HG03457 (cell line): Measurements from ENCODE around the gene TTYH1.
"Not testable (repeated sequence)": the region's sequence is repeated elsewhere in the genome, so short reads cannot be mapped to it uniquely, and the experiment has no call there.

Experiments used
- ATAC-seq: cut with Tn5 transposase; IDR thresholded peaks from one replicate; pipeline ENCODE4 v1.9.1; 2021; ENCODE audit warnings: moderate number of reproducible peaks; ENCODE audit not compliant: unreplicated experiment

TTYH1 gene

GRCh38 chr19:54415208-54415900 lies at the start of gene TTYH1:
Gene TTYH1 (plus strand): TSS chr19:54415464. CDS start chr19:54415553, 89 bp downstream.
- no peak for ATAC-seq

GRCh38 chr19:54365798-54366197 lies 49.5 kb upstream of the TTYH1 start:
- ATAC-seq: not testable (repeated sequence)

DNA sequence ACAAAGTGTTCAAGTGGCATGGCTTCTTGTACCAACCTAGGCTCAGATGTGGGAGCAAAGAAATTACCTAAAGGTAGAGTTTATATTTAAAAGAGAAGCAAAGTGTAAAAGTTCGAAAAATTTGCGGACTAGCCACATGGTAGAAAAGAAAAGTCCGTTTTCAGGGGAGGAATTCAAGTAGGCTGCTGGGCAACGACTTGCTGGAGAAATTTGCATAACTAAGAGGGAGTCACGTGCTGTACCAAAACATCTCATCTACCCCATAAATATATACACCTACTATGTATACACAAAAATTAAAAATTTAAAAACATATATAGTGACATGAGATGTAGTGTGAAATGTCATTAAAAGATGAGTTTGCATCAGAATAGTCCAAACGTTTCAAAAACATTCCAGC lies 48.5 kb upstream of the TTYH1 start:
- ATAC-seq: no peak

- no peak for ATAC-seq
Measured at GRCh38 chr19:54369082-54369687, 46.1 kb upstream of the TTYH1 start.

DNA sequence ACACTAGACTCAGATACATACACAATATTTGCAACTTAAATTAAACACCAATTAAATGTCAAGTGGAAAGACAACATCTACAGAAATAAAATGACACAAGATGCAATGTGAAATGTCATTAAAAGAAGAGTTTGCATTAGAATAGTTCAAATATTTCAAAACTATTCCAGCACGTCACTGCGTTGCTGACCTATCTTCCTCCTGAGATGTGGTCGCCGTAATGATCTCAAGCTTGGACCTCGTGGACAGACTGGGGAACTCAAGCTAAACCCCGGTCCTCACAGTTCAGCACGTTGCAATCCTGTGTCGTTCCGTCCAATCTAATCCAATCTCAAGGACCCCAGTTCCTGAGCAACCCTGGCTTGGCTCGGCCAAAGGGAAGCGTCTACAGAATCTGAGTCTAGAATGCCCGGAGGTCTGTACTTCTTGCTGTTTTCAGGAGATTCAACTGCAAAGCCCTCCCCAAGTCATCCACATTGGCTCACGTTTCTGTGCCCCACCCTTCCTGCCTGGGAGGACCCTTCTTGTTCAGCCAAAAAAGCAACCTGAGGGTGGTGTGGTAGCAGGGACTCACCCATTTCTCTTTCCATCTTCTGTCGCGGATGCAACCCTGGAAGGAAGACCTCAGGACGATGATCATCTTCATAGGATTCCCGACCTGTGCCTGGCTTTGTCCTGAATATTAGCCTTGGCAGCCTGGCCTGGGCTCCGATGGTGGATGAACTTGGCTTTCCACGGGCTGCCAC lies 45.4 kb upstream of the TTYH1 start:
- not testable (repeated sequence) for ATAC-seq

DNA sequence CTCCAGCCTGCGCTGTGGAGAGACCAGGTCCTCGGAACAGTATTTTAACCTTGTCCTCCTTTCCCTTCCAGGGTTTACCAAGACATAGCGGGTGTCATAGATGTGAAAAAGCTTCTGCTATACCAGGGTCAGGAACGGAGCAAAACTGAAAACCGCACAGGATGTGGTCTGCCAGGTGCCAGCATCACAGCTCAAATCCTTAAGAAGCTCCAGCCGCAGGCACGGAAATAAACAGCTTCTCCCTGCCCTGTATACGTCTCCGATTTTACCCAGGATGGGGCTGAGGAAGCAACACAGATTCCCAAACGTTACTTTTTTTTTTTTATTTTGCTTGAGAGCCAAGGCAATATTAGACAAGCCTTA lies 44.8 kb upstream of the TTYH1 start:
- ATAC-seq: not testable (repeated sequence)

- ATAC-seq: not testable (repeated sequence)
Measured at GRCh38 chr19:54371453-54371852, 43.8 kb upstream of the TTYH1 start.

DNA sequence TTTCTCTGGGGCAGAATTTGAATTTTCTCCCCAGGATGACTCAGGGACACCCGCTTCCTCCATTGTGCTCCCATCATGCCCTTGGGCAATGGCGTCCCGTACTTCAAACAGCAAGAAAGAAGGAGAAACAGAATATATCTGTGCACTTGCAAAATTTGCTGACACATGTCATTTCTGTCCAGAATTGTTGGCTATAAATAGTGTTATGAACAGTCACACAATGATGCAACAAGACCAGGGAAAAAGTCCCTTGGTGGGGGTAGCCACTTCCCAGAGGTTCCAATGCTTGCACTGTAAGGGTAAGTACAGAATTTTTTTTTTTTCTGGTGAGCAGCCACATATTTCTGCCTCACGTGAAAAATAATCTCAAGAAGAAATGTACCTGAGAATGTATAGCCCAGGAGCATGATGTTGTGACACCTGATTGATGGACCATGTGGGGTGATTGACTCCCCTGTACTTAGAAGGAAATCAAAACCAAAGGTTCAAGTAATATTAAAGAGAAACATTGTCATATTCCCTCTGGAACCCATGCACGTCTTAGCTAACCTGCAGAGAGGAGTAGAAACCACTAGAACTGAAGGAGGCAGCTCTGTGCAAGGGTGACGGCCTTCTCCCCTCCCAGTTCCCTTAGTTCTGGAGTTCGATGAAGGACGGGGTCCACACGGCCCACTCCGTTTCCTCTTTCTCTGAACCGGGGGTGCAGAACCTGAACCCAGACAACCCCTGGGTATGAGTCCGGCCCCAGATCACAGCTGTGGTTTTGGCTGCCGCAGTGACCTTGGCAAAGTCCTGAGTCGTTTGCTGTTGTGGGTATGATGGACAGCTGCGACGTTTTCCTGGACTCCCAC lies 41.3 kb upstream of the TTYH1 start:
- ATAC-seq: no peak

- not testable (repeated sequence) for ATAC-seq
Measured at GRCh38 chr19:54375181-54375938, 39.9 kb upstream of the TTYH1 start.

DNA sequence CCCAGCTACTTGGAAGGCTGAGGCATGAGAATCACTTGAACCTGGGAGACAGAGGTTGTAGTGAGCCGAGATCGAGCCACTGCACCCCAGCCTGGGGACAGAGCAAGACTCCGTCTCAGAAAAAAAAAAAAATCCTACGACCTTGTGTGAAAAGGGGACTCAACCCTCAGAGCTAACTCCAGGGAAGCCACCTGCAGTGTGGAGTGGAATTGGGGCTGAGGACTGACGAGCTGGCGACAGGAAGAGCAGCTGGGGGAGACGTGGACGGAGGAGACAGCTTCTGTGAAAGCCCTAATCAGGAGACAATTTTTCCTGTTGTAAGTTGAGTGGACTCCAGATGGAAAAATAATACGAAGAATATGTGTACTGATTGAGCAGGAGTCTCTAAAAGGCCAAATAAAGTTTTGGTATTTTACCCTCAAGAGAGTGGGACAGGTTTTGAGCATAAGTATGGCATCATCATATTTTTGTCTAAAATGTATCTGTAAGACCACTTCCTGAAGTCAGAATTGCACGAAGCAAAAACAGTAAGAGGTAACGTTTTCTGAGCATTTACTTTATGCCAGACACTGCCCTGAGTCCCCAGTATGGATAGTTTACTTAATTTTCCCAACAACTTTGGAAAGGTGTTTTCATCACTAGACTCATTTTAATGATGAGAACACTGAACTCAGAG lies 38.5 kb upstream of the TTYH1 start:
- no peak for ATAC-seq

DNA sequence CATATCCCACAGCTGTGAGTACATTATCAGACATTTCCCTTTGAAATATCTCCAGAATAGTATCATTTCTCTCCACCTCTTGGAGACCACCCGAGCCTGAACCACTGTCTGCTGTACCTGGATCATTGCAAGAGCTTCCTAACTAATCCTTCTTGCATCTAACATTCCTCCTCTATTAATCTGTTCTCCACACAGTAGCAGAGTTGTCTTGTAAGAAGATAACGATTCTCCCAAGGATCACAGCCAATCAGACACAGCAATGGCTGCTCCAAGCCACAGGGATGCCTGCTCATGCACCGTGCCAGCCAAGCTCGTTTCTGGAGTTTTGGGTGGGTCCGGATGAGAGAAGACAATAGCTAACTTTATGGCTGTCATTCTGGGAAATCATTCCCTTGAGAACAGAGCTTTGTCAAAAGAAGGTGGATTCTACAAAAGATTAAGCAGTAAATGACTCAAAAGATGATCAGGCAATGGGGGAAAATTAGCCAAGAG lies 36.0 kb upstream of the TTYH1 start:
- ATAC-seq: no peak

DNA sequence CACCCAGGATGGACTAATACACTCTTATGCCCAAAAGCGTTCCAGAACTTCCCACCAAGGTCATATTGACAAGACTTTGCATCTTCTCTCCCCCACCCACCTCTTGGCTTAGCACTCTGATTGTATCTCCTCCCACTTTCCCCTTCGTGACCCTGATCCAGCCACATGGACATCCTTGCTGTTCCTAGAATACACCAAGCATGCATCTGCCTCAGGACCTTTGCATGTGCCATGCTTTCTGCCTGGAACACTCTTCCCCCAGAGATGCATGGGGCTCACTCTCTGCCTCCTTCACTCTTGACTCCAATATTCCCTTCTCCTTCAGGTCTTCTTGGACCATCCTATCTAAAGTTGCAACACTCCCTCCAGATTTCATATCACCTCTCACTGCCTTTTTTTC lies 34.4 kb upstream of the TTYH1 start:
- no peak for ATAC-seq

- not testable (repeated sequence) for ATAC-seq
Measured at GRCh38 chr19:54382041-54382440, 33.2 kb upstream of the TTYH1 start.

DNA sequence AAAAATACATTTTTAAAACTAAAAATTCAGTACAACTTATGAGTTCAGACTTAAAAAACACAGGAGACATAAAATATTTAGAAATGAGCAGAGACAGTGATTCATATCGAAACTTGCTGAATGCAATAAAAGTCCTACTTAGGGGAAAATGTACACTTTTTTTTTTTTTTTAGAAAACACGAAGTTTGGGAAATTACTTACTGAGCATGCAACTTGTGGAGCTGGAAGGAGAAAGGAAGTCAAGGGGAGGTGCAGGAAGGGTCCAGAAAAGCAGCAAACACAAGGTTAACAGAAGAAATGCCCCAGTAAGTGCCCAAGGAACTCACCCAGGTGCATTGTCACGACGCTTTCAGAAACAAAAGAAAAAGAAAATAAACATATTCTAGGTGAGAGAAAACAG lies 31.9 kb upstream of the TTYH1 start:
- ATAC-seq: no peak

DNA sequence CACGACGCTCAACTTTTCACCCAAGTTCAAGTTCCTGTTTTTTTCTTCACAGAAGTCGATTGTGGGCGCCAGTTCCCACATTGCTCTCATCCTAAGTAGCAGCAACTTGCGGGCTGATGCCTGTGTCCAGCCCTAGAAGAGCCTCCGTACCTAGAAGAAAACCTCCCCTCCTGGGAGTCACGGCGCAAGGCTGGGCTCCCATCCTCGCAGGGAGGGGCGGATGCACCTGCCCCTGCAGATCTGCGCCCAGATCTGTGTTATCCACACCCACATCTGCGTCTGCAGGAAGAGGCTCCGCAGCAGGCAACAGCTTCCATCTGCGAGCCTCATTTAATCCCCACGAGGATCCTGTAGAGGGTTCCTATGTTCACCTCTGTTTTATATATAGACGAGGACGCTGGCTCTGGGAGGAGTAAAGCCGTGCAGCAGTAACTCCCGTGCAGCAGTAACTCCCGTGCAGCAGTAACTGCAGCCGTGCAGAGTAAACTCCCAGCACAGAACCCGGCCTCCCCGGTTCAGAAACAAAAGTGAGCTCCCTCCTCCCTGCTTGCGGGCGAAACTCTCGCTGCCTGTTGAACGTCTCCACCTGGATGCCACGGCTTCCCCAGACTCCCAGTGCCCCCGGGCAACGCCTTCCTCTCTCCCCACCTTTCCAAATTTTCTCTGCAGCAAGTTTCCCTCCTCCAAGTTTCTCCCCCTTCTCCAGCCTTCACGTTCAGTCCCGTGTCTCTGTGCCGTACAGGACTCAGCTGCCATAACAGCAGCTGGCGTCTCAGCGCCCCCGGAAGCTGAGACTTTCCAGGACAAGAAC lies 27.1 kb upstream of the TTYH1 start:
- no peak for ATAC-seq

DNA sequence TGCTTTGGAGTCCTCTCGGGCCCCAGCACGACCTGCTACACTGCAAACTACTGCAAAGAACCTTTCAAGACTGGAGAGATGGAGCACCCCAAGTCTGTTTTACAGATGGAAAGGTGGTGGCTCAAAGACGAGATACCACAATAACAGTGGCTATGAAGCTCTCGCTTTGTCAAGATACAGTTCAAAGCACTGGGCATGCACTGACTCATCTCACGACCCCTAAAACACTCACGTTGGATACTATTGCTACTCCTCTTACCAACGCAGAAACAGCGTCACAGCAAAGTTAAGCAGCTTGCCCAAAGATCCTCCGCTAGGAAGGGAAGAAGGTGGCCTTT lies 26.5 kb upstream of the TTYH1 start:
- no peak for ATAC-seq

DNA sequence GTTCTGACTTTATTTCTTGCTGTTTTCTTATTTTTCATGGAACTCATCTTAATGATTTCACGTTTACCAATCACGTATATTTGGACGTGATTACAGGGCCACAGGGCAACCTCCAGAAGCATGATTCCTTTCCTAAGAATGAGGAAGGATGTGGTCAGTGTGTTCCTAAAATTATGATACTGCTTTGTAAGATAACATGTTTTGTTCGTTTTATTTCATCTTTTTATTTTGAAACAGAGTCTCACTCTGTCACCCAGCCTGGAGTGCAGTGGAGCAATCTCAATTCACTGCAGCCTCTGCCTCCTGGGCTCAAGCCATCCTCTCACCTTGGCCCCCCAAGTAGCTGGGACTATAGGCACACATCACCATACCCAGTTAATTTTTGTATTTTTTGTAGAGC lies 25.7 kb upstream of the TTYH1 start:
- no peak for ATAC-seq

DNA sequence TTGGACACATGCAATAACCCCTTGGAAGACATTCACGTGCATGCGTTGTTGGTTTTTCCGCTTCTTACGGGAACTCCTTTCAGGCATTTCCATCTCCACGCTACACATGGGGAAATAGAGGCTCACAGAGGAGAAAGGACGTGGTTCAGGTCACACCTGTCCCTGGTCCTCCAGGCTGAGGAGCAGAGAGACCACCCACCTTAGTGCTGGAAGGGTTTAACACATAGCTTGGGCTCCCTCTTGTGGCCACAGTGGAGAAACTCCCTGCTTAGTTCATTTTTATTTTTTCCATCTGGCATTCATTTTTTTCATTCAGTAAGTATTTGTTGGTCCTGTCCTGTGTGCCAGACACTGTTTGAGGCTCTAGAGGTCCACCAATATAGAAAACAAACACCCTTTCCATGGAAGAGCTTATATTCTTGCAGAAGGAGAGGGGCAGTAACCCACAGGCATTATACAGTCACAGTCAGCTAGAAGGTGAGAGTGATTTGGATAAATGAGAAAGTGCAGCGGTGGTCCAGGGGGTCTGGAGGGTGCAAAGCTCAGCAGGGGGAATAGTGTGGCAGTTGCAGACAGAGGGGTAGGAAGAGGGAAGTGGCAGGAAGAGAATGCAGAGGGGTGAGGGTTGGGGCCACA lies 24.2 kb upstream of the TTYH1 start:
- ATAC-seq: no peak
